Lower leg skin (tissue), 4 donors: Measurements from ENCODE around the gene INHBE. TPM values are rescaled to one million over a fixed set of nuclear protein-coding genes. Genes with fewer than 3 reads are reported as not detected.

ENCODE experiments used
- DNase-seq, 2 donors: peaks; one replicate each; pipeline ENCODE4 v3.0.0-alpha.2; 2019; ENCODE audit warnings: low spot score in 2 of 2
- H3K4me3 ChIP-seq: fragments of 200-600 bp; sonication (generic); 2 replicates; pipeline ENCODE4 v1.5.1; 2017; ENCODE audit warnings: mild to moderate bottlenecking, low read depth; ENCODE audit not compliant: poor library complexity, severe bottlenecking
- CTCF ChIP-seq, 3 donors: fragments of 450-650 bp; IDR thresholded peaks; one replicate each; pipeline ENCODE4 v1.5.1; 2016; ENCODE audit warnings: antibody characterized with exemption in 3 of 3, mild to moderate bottlenecking in 3 of 3, moderate library complexity in 2 of 3
- POLR2A ChIP-seq, 2 donors: fragments of 450-650 bp; IDR thresholded peaks; one replicate each; pipeline ENCODE4 v1.6.1; 2016 to 2017; ENCODE audit warnings: antibody characterized with exemption in 2 of 2, mild to moderate bottlenecking in 1 of 2, moderate library complexity in 1 of 2
- WGBS, 2 donors: methylation state at CpG; one replicate each; pipeline ENCODE4 v1.1.5; 2018; 5-methylcytosine and 5-hydroxymethylcytosine counted together
- intact Hi-C: fragments of 100-400 bp; cut with DNase I; formaldehyde crosslinking; loops from one replicate; pipeline ENCODE4 v1.15.0; 2023; ENCODE audit warnings: low total_unique reads
- total RNA-seq, 4 donors: library from RNA; depleted of rRNA; stranded (reverse); fragments of >200 nt; gene quantifications; one replicate each; pipeline ENCODE4 v1.1.0, GENCODE V29; 2016

INHBE gene
- total RNA-seq, 4 donors from 2014 or later, result not detected

GRCh38 chr12:57465747-57466505 lies 10.8 kb downstream of the INHBE start:
- WGBS, 2 donors, result 82% methylated on average over 14 of the region's 14 CpGs
- TF ChIP-seq POLR2A (IDR thresholded peaks at IDR 0.05), result no peak
- no peak for TF ChIP-seq CTCF (IDR thresholded peaks at IDR 0.05)
- intact Hi-C loops, result loop anchor here (10.0 kb wide), 1 partner anchor 159 kb away; no protein-coding TSS in a partner anchor
- DNase-seq, result no peak
- H3K4me3 ChIP-seq, result no peak overlapping the region

GRCh38 chr12:57467212-57467874 lies 12.2 kb downstream of the INHBE start:
- no peak overlapping the region for H3K4me3 ChIP-seq
- TF ChIP-seq CTCF (IDR thresholded peaks at IDR 0.05), result no peak
- no peak for TF ChIP-seq POLR2A (IDR thresholded peaks at IDR 0.05)
- DNase-seq, result no peak
- WGBS, 2 donors, result 85 to 92% methylated on average over 12 of the region's 12 CpGs
- intact Hi-C loops, result loop anchor here (10.0 kb wide), 1 partner anchor 157 kb away; no protein-coding TSS in a partner anchor

- TF ChIP-seq CTCF (IDR thresholded peaks at IDR 0.05), result no peak
- DNase-seq, result no peak
- 59 to 67% methylated on average over 11 of the region's 11 CpGs for WGBS, 2 donors
- H3K4me3 ChIP-seq, result no peak overlapping the region
- intact Hi-C loops, result loop anchor here (10.0 kb wide), 1 partner anchor 157 kb away; no protein-coding TSS in a partner anchor
These were observed 12.8 kb downstream of the INHBE start for GRCh38 chr12:57467915-57468314.

GRCh38 chr12:57469296-57470164 lies 14.4 kb downstream of the INHBE start:
- TF ChIP-seq POLR2A (IDR thresholded peaks at IDR 0.05) (no peak), CTCF (IDR thresholded peaks at IDR 0.05) (no peak)
- no peak for DNase-seq
- intact Hi-C loops, result loop anchor here (10.0 kb wide), 1 partner anchor 155 kb away; no protein-coding TSS in a partner anchor
- no peak overlapping the region for H3K4me3 ChIP-seq
- WGBS, 2 donors, result 87 to 89% methylated on average over 10 of the region's 10 CpGs

- WGBS, 2 donors, result 94 to 95% methylated on average over 12 to 14 of the region's 14 CpGs
- no peak for TF ChIP-seq CTCF (IDR thresholded peaks at IDR 0.05)
- TF ChIP-seq POLR2A (IDR thresholded peaks at IDR 0.05), result no peak
- DNase-seq, result no peak
- no peak overlapping the region for H3K4me3 ChIP-seq
- intact Hi-C loops, result no loop called here
These were observed 15.3 kb downstream of the INHBE start for GRCh38 chr12:57470286-57470969.
